ENCODE results near the gene KCTD13. TPM values are rescaled to one million over a fixed set of nuclear protein-coding genes. Genes with fewer than 3 reads are reported as not detected.
A peak's percentile ranks its signal among the peaks of the same experiment; 100 is the strongest.
"Not testable (repeated sequence)": the region's sequence is repeated elsewhere in the genome, so short reads cannot be mapped to it uniquely, and the experiment has no call there.

Gene KCTD13
- total RNA-seq, 1 donor: 8.2 TPM

- no peak for DNase-seq (ENCODE audit: low read depth)
- TF ChIP-seq, protein P1, sequence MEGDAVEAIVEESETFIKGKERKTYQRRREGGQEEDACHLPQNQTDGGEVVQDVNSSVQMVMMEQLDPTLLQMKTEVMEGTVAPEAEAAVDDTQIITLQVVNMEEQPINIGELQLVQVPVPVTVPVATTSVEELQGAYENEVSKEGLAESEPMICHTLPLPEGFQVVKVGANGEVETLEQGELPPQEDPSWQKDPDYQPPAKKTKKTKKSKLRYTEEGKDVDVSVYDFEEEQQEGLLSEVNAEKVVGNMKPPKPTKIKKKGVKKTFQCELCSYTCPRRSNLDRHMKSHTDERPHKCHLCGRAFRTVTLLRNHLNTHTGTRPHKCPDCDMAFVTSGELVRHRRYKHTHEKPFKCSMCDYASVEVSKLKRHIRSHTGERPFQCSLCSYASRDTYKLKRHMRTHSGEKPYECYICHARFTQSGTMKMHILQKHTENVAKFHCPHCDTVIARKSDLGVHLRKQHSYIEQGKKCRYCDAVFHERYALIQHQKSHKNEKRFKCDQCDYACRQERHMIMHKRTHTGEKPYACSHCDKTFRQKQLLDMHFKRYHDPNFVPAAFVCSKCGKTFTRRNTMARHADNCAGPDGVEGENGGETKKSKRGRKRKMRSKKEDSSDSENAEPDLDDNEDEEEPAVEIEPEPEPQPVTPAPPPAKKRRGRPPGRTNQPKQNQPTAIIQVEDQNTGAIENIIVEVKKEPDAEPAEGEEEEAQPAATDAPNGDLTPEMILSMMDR (IDR thresholded peaks at IDR 0.05; ENCODE audit: insufficient read depth, low read depth, low read length): no peak
- H3K4me3 ChIP-seq (ENCODE audit: low read depth, low read length): no peak overlapping the region
These were observed 12.5 kb downstream of the KCTD13 start for GRCh38 chr16:29913514-29913913.

- no peak for DNase-seq (ENCODE audit: low read depth)
- no peak overlapping the region for H3K4me3 ChIP-seq (ENCODE audit: low read depth, low read length)
- TF ChIP-seq, protein P1 (IDR thresholded peaks at IDR 0.05; ENCODE audit: insufficient read depth, low read depth, low read length): no peak
These were observed 13.9 kb downstream of the KCTD13 start for GRCh38 chr16:29912087-29912486.

- no peak overlapping the region for H3K4me3 ChIP-seq (ENCODE audit: low read depth, low read length)
- TF ChIP-seq, protein P1 (IDR thresholded peaks at IDR 0.05; ENCODE audit: insufficient read depth, low read depth, low read length): no peak
- DNase-seq (ENCODE audit: low read depth): no peak
These were observed 14.4 kb downstream of the KCTD13 start for GRCh38 chr16:29911676-29912010.

DNA sequence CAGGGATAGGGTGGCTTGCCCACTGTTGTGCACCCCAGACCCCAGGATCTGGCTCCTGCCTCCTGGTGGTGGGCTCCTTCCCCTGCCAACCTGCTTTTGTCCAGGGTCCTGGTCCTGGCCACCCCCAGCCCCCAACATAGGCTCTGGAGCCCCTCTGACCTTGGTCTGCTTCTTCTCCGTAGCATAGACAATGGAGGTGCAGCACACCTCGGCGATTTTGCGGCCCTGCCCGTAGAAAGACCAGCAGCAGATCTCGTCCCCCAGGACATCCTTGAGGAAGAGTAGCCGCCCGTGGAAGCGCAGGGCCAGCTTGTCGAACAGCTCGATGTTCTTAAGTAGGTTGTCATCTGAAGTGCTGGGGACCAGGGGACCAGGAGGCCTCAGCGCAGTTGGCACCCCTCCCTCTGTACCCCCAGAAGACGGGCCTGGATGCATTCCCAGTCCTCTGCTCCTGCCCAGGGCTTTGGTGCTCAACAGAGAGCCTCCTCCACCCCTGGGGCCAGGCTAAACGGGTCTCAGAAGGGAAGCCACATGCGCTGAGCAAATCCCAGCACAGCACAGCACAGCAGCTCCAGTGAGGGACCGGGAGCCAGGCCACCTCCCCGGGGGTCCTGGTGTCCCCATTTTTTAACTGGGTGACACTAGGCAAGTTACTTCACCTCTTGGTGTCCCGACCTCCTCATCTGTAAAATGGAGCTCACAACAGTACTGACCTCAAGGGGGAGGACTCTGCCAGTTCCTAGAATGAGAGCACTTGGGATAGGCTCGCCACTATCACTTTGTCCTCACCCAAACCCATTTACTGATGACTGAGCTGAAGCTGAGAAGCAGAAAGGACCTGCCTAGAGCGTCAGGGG, 15.0 kb downstream of the KCTD13 start:
- no peak overlapping the region for H3K4me3 ChIP-seq (ENCODE audit: low read depth, low read length)
- no peak for DNase-seq (ENCODE audit: low read depth)
- TF ChIP-seq, protein P1 (IDR thresholded peaks at IDR 0.05; ENCODE audit: insufficient read depth, low read depth, low read length): no peak

DNA sequence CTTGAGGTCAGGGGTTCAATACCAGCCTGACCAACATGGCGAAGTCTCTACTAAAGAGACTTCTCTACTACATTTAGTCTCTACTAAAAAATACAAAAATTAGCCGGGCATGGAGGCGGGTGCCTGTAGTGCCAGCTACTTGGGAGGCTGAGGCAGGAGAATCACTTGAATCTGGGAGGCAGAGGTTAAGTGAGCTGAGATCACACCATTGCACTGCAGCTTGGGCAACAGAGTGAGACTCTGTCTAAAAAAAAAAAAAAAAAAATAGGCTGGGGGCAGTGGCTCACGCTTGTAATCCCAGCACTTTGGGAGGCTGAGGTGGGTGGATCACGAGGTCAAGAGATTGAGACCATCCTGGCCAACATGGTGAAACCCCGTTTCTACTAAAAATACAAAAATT, 16.2 kb downstream of the KCTD13 start:
- not testable (repeated sequence) for DNase-seq (ENCODE audit: low read depth); H3K4me3 ChIP-seq (ENCODE audit: low read depth, low read length)

- no peak overlapping the region for H3K4me3 ChIP-seq (ENCODE audit: low read depth, low read length)
- DNase-seq (ENCODE audit: low read depth): peak; percentile 33
- TF ChIP-seq, protein P1 (IDR thresholded peaks at IDR 0.05; ENCODE audit: insufficient read depth, low read depth, low read length): no peak
These were observed 16.6 kb downstream of the KCTD13 start for GRCh38 chr16:29909391-29909790.

- no peak for DNase-seq (ENCODE audit: low read depth)
- H3K4me3 ChIP-seq (ENCODE audit: low read depth, low read length): no peak overlapping the region
- TF ChIP-seq, protein P1 (IDR thresholded peaks at IDR 0.05; ENCODE audit: insufficient read depth, low read depth, low read length): no peak
These were observed 17.3 kb downstream of the KCTD13 start for GRCh38 chr16:29908719-29909220.
